Mesenteric fat pad (tissue), 1 donor: ENCODE measurements around the gene NKAIN2. TPM values are rescaled to one million over a fixed set of nuclear protein-coding genes. Genes with fewer than 3 reads are reported as not detected.

ENCODE experiments used
- DNase-seq: peaks from one replicate; pipeline ENCODE4 v3.0.0-alpha.2; 2020; ENCODE audit warnings: low spot score
- total RNA-seq: library from RNA; stranded (reverse); fragmentation: NEBNext Ultra II Directional; extraction: Animal tissue kit (Norgen Biotek cat#: 25700); gene quantifications from one replicate; pipeline ENCODE4 v1.2.1, GENCODE V29; 2021
- donor health status: DM: yes; HTN: yes; CAD: no.

NKAIN2 gene
- total RNA-seq, 1 donor from 2014 or later: 0.42 TPM

GRCh38 chr6:124796464-124796970 lies 992.9 kb downstream of the NKAIN2 start:
- no peak for DNase-seq

GRCh38 chr6:124797224-124797623 lies 993.6 kb downstream of the NKAIN2 start:
- DNase-seq: no peak

GRCh38 chr6:124798942-124799496 lies 995.4 kb downstream of the NKAIN2 start:
- DNase-seq: no peak

GRCh38 chr6:124799638-124800037 lies 996.0 kb downstream of the NKAIN2 start:
- no peak for DNase-seq

GRCh38 chr6:124800222-124800621 lies 996.6 kb downstream of the NKAIN2 start:
- no peak for DNase-seq

- no peak for DNase-seq
These were observed 1008.4 kb downstream of the NKAIN2 start for GRCh38 chr6:124812067-124812466.

- DNase-seq: no peak
These were observed 1015.7 kb downstream of the NKAIN2 start for GRCh38 chr6:124819346-124819745.

- no peak for DNase-seq
These were observed 1018.5 kb downstream of the NKAIN2 start for GRCh38 chr6:124822204-124822613.

GRCh38 chr6:124822721-124823120 lies 1019.1 kb downstream of the NKAIN2 start:
- DNase-seq: no peak

GRCh38 chr6:124823240-124824111 lies 1019.8 kb downstream of the NKAIN2 start:
- no peak for DNase-seq

GRCh38 chr6:124825564-124825963 lies 1021.9 kb downstream of the NKAIN2 start:
- DNase-seq: no peak

GRCh38 chr6:124829822-124830221 lies 1026.2 kb downstream of the NKAIN2 start:
- no peak for DNase-seq

GRCh38 chr6:124830506-124830905 lies 1026.8 kb downstream of the NKAIN2 start:
- DNase-seq: no peak

GRCh38 chr6:124854338-124854922 lies 1050.8 kb downstream of the NKAIN2 start:
- DNase-seq: no peak

GRCh38 chr6:124857746-124858145 lies 1054.1 kb downstream of the NKAIN2 start:
- DNase-seq: no peak

- no peak for DNase-seq
These were observed 1054.9 kb downstream of the NKAIN2 start for GRCh38 chr6:124858564-124858963.

- DNase-seq: no peak
These were observed 1055.7 kb downstream of the NKAIN2 start for GRCh38 chr6:124859366-124859765.

- no peak for DNase-seq
These were observed 1062.4 kb downstream of the NKAIN2 start for GRCh38 chr6:124866040-124866439.

- DNase-seq: no peak
These were observed 1063.5 kb downstream of the NKAIN2 start for GRCh38 chr6:124867121-124867520.

GRCh38 chr6:124868481-124868880 lies 1064.8 kb downstream of the NKAIN2 start:
- DNase-seq: no peak

GRCh38 chr6:124869416-124869815 lies 1065.8 kb downstream of the NKAIN2 start:
- no peak for DNase-seq
